Left colon (tissue), 2 donors: ENCODE data around the gene SLC7A11. TPM values are rescaled to one million over a fixed set of nuclear protein-coding genes. Genes with fewer than 3 reads are reported as not detected.

ENCODE experiments used
- ATAC-seq: fragments of 200-7000 bp; cut with Tn5 transposase; one replicate; pipeline ENCODE4 v1.9.1; 2020; ENCODE audit warnings: mild to moderate bottlenecking, moderate library complexity
- DNase-seq, 2 donors: peaks; one replicate each; pipeline ENCODE4 v3.0.0-alpha.2; 2020
- intact Hi-C, 2 donors: fragments of 100-400 bp; cut with DNase I in 1 of 2; cut with micrococcal nuclease in 1 of 2; formaldehyde crosslinking; loops; one replicate each; pipeline versions ENCODE4 v1.11.2 to v1.14.0; 2022; cut with DNase I, micrococcal nuclease
- total RNA-seq, 2 donors: library from RNA; stranded (reverse); fragmentation: NEBNext Ultra II Directional; extraction: Animal tissue kit (Norgen Biotek cat#: 25700); gene quantifications; one replicate each; pipeline ENCODE4 v1.2.1, GENCODE V29; 2021
- donor health status: DM: no; HTN: no; CAD: no.
- donor health status: DM: yes; HTN: yes; CAD: no.

Gene SLC7A11
- total RNA-seq, 2 donors from 2014 or later: 1.9 to 4.1 TPM

- DNase-seq (no peak), ATAC-seq (peak; percentile 57)
- intact Hi-C loops: loop anchor here in 1 of 2 donors (10.0 kb wide), 1 partner anchor 148 kb away; no protein-coding TSS in a partner anchor
Observed at GRCh38 chr4:138182838-138183426, 59.2 kb downstream of the SLC7A11 start.

GRCh38 chr4:138181287-138181686 is 60.9 kb downstream of the SLC7A11 start:
- intact Hi-C loops: loop anchor here in 1 of 2 donors (10.0 kb wide), 1 partner anchor 146 kb away; no protein-coding TSS in a partner anchor
- ATAC-seq: no peak
- DNase-seq: no peak

- DNase-seq (no peak), ATAC-seq (no peak)
- intact Hi-C loops: no loop called here
Observed at GRCh38 chr4:138178566-138178965, 63.6 kb downstream of the SLC7A11 start.

GRCh38 chr4:138177278-138177968 is 64.7 kb downstream of the SLC7A11 start:
- intact Hi-C loops: no loop called here
- ATAC-seq (no peak), DNase-seq (no peak)

- intact Hi-C loops: no loop called here
- DNase-seq: peak; percentile 43 to 61
- ATAC-seq: peak; percentile 88
Observed at GRCh38 chr4:138174981-138175794, 67.0 kb downstream of the SLC7A11 start.

- no peak for ATAC-seq
- intact Hi-C loops: no loop called here
- no peak for DNase-seq
Observed at GRCh38 chr4:138164208-138164607, 77.9 kb downstream of the SLC7A11 start.

GRCh38 chr4:138163171-138163570 is 79.0 kb downstream of the SLC7A11 start:
- intact Hi-C loops: no loop called here
- ATAC-seq: no peak
- DNase-seq: no peak

- intact Hi-C loops: no loop called here
- ATAC-seq (no peak), DNase-seq (no peak)
Observed at GRCh38 chr4:138162259-138162658, 79.9 kb downstream of the SLC7A11 start.

- DNase-seq (no peak), ATAC-seq (no peak)
- intact Hi-C loops: no loop called here
Observed at GRCh38 chr4:138161351-138161750, 80.8 kb downstream of the SLC7A11 start.

- DNase-seq: no peak
- intact Hi-C loops: no loop called here
- ATAC-seq: no peak
Observed at GRCh38 chr4:138158746-138159297, 83.3 kb downstream of the SLC7A11 start.

- ATAC-seq (peak; percentile 78), DNase-seq (no peak)
- intact Hi-C loops: no loop called here
Observed at GRCh38 chr4:138140879-138141278, 101.3 kb downstream of the SLC7A11 start.

GRCh38 chr4:138138774-138139173 is 103.4 kb downstream of the SLC7A11 start:
- no peak for DNase-seq
- peak; percentile 69 for ATAC-seq
- intact Hi-C loops: no loop called here

- DNase-seq (no peak), ATAC-seq (no peak)
- intact Hi-C loops: no loop called here
Observed at GRCh38 chr4:138135610-138136009, 106.5 kb downstream of the SLC7A11 start.

- intact Hi-C loops: no loop called here
- DNase-seq (no peak), ATAC-seq (no peak)
Observed at GRCh38 chr4:138118270-138118669, 123.9 kb downstream of the SLC7A11 start.

GRCh38 chr4:138115053-138115452 is 127.1 kb downstream of the SLC7A11 start:
- DNase-seq: no peak
- intact Hi-C loops: no loop called here
- ATAC-seq: no peak

GRCh38 chr4:138114434-138114833 is 127.7 kb downstream of the SLC7A11 start:
- ATAC-seq (peak; percentile 31), DNase-seq (no peak)
- intact Hi-C loops: no loop called here
